GM18505 (cell line): Measurements from ENCODE around the gene ATP6V1A.
A peak's percentile ranks its signal among the peaks of the same experiment; 100 is the strongest.

Experiments used
- ATAC-seq: cut with Tn5 transposase; IDR thresholded peaks from one replicate; pipeline ENCODE4 v1.9.1; 2021; ENCODE audit not compliant: unreplicated experiment
- POLR2A ChIP-seq: IDR thresholded peaks from 4 replicates; pipeline ENCODE4 v1.6.1; 2011; ENCODE audit warnings: borderline replicate concordance; ENCODE audit not compliant: insufficient read depth, insufficient read length; ENCODE audit errors: extremely low read depth

The ATP6V1A gene

DNA sequence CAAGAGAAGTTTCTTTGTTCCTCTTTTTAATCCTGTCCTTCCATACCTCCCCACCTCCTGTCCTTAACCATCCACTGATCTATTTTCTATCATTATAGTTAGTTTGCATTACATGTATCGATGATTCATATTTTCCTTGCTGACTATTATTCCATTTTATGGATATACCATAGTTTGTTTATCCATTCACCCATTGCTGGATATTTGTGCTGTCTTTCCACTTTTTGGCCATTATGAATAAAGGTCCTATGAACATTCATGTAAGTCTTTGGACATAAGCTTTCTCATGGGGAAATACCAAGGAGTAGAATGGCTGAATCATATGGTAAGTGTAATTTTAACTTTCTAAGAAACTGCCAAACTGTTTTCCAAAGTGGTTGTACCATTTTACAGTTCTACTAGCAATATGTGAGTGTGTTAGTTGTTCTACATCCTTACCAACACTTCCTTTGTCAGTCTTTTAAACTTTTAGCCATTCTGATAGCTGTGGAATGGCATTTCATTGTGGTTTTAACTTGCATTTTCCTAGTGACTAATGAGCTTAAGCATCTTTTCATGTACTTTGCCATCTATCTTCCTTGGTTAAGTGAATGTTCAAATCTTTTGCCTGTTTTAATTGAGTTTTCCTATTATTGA lies 11.7 kb downstream of the ATP6V1A start:
- ATAC-seq: no peak
- TF ChIP-seq POLR2A: no peak

DNA sequence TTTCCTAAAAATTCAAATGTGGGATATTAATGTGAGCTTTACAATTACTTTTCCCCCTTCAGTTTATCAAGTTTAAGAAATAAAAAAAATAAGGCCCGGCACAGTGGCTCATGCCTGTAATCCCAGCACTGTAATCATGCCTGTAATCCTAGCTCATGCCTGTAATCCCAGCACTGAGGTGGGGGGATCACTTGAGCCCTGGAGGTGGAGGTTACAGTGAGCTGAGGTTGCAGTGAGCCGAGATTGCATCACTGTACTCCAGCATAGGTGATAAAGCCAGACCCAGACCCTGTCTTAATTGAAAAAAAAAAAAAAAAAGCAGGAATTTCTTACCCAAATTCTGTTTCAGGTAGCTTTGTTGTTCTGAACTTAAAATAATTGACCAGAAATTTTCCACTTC lies 17.9 kb downstream of the ATP6V1A start:
- TF ChIP-seq POLR2A: no peak
- no peak for ATAC-seq

DNA sequence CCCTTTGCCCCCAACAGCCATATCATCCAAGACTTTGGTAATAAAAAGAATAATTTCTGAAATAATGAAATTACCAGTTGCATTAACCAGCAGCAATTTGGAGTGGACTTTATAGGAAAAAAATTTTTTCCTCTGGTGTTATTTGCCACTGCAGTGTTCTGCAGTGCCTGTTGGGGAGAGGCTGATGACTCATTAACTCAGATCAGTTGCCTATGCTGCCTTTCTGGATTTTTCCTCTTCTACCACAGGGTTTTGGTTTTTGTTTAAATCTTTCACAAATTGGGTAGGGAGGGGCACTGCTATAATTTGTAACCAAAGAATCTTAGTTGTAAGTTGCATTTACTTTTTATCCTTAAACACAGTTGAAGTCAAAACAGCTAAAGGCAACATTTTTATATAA lies 22.7 kb downstream of the ATP6V1A start:
- TF ChIP-seq POLR2A: no peak
- no peak for ATAC-seq

- no peak for TF ChIP-seq POLR2A
- ATAC-seq: no peak
Observed at GRCh38 chr3:113771993-113772392, 25.2 kb downstream of the ATP6V1A start.

DNA sequence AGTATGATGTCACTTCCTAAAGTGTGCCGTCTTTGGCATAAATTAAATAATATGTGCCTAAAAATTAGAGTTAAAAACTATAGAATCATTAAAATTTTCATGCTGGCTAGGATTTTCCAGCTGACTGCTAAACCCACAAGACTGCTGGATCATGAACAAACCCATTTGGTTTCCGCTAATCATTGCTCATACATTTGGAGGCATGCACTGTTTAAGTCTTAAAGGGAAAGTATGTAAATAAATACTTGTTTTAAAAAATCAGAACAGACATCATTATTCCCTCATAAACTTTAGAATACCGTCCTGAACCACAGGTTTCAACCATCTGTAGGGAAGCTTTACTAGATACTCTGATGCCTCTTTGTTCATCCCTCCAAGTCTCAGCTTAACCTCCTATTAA lies 26.5 kb downstream of the ATP6V1A start:
- TF ChIP-seq POLR2A: no peak
- ATAC-seq: no peak

- TF ChIP-seq POLR2A: no peak
Observed at GRCh38 chr3:113775516-113775915, 28.7 kb downstream of the ATP6V1A start.

DNA sequence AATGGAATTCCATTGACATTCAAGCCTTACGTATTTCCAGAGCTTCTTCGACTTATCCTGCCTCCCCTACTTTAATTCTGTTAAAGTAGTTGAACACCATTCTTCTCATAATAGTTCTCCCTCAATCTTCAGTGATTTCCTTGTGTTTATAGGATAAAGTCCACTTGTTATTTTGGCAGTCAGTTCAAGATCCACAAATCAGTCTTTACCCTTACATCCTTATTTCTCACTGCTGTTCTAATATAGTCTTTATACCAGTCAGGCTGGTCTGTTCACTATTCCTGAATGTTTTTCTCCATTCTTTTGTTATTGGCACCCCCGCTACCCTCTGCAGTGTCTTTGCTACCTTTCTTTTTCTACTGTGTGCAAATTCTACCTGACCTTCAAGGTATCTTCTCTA lies 29.7 kb downstream of the ATP6V1A start:
- ATAC-seq: no peak
- TF ChIP-seq POLR2A: no peak

More at GRCh38 chr3:113775516-113775915, 28.7 kb downstream of the ATP6V1A start:
- no peak for ATAC-seq

DNA sequence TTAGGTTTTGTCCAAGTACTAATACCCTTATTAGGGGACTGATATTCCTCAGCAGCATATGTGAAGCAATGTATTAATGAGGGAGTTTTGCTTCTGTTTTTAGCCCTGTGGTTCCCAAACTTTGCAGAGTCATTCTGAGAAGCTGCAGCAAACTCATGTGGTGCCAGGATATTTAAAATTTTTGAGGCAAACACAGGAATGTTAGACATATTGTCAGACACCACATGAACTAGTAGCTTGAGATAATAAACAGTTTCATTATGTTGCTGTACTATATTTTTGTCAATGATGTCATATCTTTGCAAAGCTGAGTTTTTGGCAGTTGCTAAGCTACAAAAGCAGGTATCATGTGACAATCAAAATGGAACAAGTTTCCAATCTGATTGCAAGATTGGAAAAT lies 36.6 kb downstream of the ATP6V1A start:
- peak; percentile 64 for ATAC-seq

GRCh38 chr3:113783980-113784379 lies 37.1 kb downstream of the ATP6V1A start:
- TF ChIP-seq POLR2A: no peak
- ATAC-seq: peak; percentile 11

More for the DNA sequence above, 36.6 kb downstream of the ATP6V1A start:
- no peak for TF ChIP-seq POLR2A

DNA sequence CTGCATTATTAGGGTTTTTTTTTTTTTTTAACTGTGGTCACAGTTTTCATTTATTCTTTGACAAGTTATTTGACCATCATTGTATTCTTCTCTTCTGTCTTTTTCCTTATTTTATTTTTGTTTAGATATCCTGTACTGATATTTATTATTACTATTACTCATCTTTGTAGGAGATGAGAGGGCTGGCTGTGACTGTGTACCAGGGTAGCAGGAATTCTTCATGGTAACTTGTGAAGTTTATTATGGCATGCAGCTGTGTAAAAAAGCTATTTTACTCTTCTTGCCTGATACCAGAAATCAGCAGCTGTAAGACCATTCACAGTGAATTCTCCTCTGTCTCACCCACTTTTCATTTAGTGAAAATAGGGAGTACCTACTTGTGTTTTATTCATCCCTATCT lies 44.5 kb downstream of the ATP6V1A start:
- no peak for ATAC-seq
- TF ChIP-seq POLR2A: no peak

- ATAC-seq: no peak
- no peak for TF ChIP-seq POLR2A
Observed at GRCh38 chr3:113794526-113794925, 47.7 kb downstream of the ATP6V1A start.

DNA sequence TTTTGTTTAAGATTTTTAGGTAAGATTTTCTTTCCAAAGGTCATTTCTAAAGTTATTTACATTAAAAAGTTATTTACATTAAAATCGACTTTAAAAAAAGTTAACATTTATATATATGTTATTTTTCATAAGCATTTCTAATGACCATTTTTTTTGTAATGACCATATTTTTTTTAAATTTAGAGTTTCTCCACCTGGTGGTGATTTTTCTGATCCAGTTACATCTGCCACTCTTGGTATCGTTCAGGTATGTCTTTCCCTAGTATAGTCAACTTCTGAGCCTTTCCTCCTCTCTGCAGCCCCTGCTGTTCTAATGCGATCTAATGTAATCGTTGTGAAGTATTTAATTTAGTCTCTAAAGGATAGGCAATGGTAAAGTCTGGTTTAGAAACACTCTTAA lies 48.9 kb downstream of the ATP6V1A start:
- no peak for ATAC-seq
- TF ChIP-seq POLR2A: no peak

- no peak for TF ChIP-seq POLR2A
- ATAC-seq: peak; percentile 76
Observed at GRCh38 chr3:113802795-113803455, 56.1 kb downstream of the ATP6V1A start.

GRCh38 chr3:113804661-113805060 lies 57.8 kb downstream of the ATP6V1A start:
- no peak for ATAC-seq
- no peak for TF ChIP-seq POLR2A

DNA sequence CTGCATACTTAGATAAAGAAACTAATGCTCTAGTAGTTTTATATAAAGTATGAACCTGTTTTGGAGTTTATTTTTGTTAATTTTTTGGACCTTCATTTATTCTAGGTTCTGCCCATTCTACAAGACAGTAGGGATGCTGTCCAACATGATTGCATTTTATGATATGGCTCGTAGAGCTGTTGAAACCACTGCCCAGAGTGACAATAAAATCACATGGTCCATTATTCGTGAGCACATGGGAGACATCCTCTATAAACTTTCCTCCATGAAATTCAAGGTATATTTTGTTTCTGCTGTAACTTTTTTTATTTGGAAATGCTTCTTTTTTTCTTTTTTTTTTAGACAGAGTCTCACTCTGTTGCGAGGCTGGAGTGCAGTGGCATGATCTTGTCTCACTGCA lies 58.4 kb downstream of the ATP6V1A start:
- ATAC-seq: no peak
- TF ChIP-seq POLR2A: no peak

- TF ChIP-seq POLR2A: no peak
- ATAC-seq: no peak
Observed at GRCh38 chr3:113812854-113813253, 66.0 kb downstream of the ATP6V1A start.

DNA sequence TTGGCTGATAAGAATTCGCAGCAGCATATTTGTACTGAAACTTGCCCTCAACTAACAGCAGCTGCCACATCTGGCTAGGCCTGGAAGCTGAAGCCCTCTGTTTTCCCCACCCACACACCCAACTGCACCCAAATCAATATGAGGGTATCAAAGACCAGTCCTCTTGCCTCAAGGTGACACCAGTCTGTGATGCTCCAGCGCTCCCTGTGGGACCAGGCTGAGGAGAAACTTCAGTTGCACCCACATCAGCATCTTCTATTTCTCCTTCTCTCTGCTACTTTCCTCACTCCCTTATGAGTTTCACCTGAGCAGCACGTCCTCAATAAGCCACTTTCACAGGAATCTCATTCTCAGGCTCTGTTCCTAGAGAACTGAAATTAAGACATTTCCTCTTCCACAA lies 73.0 kb downstream of the ATP6V1A start:
- no peak for ATAC-seq
- no peak for TF ChIP-seq POLR2A
